ENCODE data around the gene COL18A1.
"Not testable (repeated sequence)": the region's sequence is repeated elsewhere in the genome, so short reads cannot be mapped to it uniquely, and the experiment has no call there.

The COL18A1 gene

GRCh38 chr21:45367402-45368351, 37.3 kb upstream of the COL18A1 start:
- DNase-seq (ENCODE audit: low read depth): no peak

GRCh38 chr21:45369018-45369417, 35.9 kb upstream of the COL18A1 start:
- not testable (repeated sequence) for DNase-seq (ENCODE audit: low read depth)

GRCh38 chr21:45370575-45370974, 34.4 kb upstream of the COL18A1 start:
- DNase-seq (ENCODE audit: low read depth): no peak

- DNase-seq (ENCODE audit: low read depth): no peak
Measured at GRCh38 chr21:45371081-45371480, 33.9 kb upstream of the COL18A1 start.

GRCh38 chr21:45371655-45372054, 33.3 kb upstream of the COL18A1 start:
- no peak for DNase-seq (ENCODE audit: low read depth)

GRCh38 chr21:45372732-45373355, 32.1 kb upstream of the COL18A1 start:
- no peak for DNase-seq (ENCODE audit: low read depth)

- DNase-seq (ENCODE audit: low read depth): no peak
Measured at GRCh38 chr21:45373991-45374816, 30.8 kb upstream of the COL18A1 start.

- DNase-seq (ENCODE audit: low read depth): no peak
Measured at GRCh38 chr21:45374826-45375455, 30.0 kb upstream of the COL18A1 start.

GRCh38 chr21:45376459-45377324, 28.3 kb upstream of the COL18A1 start:
- no peak for DNase-seq (ENCODE audit: low read depth)

GRCh38 chr21:45377325-45377709, 27.6 kb upstream of the COL18A1 start:
- no peak for DNase-seq (ENCODE audit: low read depth)

GRCh38 chr21:45377866-45378257, 27.1 kb upstream of the COL18A1 start:
- DNase-seq (ENCODE audit: low read depth): no peak

- no peak for DNase-seq (ENCODE audit: low read depth)
Measured at GRCh38 chr21:45378258-45378966, 26.6 kb upstream of the COL18A1 start.

- no peak for DNase-seq (ENCODE audit: low read depth)
Measured at GRCh38 chr21:45379171-45379900, 25.6 kb upstream of the COL18A1 start.

GRCh38 chr21:45379901-45380330, 25.0 kb upstream of the COL18A1 start:
- DNase-seq (ENCODE audit: low read depth): no peak

- DNase-seq (ENCODE audit: low read depth): no peak
Measured at GRCh38 chr21:45380566-45380965, 24.4 kb upstream of the COL18A1 start.

GRCh38 chr21:45381036-45381787, 23.8 kb upstream of the COL18A1 start:
- no peak for DNase-seq (ENCODE audit: low read depth)

GRCh38 chr21:45381865-45382696, 22.9 kb upstream of the COL18A1 start:
- no peak for DNase-seq (ENCODE audit: low read depth)

GRCh38 chr21:45382697-45382997, 22.3 kb upstream of the COL18A1 start:
- DNase-seq (ENCODE audit: low read depth): no peak
